Measurements from ENCODE around the gene VGLL4.

The VGLL4 gene

GRCh38 chr3:11549580-11550140 lies 94.1 kb downstream of the VGLL4 start:
- Histone ChIP-seq H3F3A (ENCODE audit: low read depth) (no peaks in the 10 kb centered on the region), H3K4me3 (ENCODE audit: low read length, poor library complexity, severe bottlenecking) (no peak overlapping the region), H3K4me1 (ENCODE audit: insufficient read depth, low read length, poor library complexity, severe bottlenecking) (peaks cover 2% of the 10 kb centered on the region), H3K4me2 (ENCODE audit: low read depth, low read length, poor library complexity, severe bottlenecking) (no peak overlapping the region), H3K79me2 (ENCODE audit: insufficient read depth, low read length) (no peaks in the 10 kb centered on the region; the same call in 1 of the 2 replicates), H3K27me3 (ENCODE audit: insufficient read depth, low read length, poor library complexity, severe bottlenecking) (no peaks in the 10 kb centered on the region), H3K9me3 (ENCODE audit: insufficient read depth, low read depth, low read length) (no peaks in the 10 kb centered on the region), H3K36me3 (ENCODE audit: insufficient read depth, low read length) (peaks cover 27% of the 10 kb centered on the region; the same call in 1 of the 2 replicates), H3K9ac (ENCODE audit: low read depth, low read length, poor library complexity, severe bottlenecking) (no peak overlapping the region), H2AFZ (ENCODE audit: low read length) (no peak overlapping the region), H4K20me1 (ENCODE audit: insufficient read depth, low read length, poor library complexity, severe bottlenecking) (no peaks in the 10 kb centered on the region), H3K9me2 (replicated peaks; ENCODE audit: low read depth, low read length) (no peaks in the 10 kb centered on the region)
- TF ChIP-seq EZH2phosphoT487 (IDR thresholded peaks at IDR 0.05; ENCODE audit: borderline replicate concordance) (no peak), CTCF (conservative IDR thresholded peaks at IDR 0.05; ENCODE audit: low read length) (no peak)

GRCh38 chr3:11548721-11549131 lies 95.0 kb downstream of the VGLL4 start:
- H3K9ac ChIP-seq (ENCODE audit: low read depth, low read length, poor library complexity, severe bottlenecking) = no peak overlapping the region
- no peaks in the 10 kb centered on the region for H3F3A ChIP-seq (ENCODE audit: low read depth)
- peaks cover 6% of the 10 kb centered on the region for H3K4me1 ChIP-seq (ENCODE audit: insufficient read depth, low read length, poor library complexity, severe bottlenecking)
- no peak for TF ChIP-seq EZH2phosphoT487 (IDR thresholded peaks at IDR 0.05; ENCODE audit: borderline replicate concordance)
- peaks cover 17% of the 10 kb centered on the region; the same call in 1 of the 2 replicates for H3K36me3 ChIP-seq (ENCODE audit: insufficient read depth, low read length)
- no peak overlapping the region for H3K4me2 ChIP-seq (ENCODE audit: low read depth, low read length, poor library complexity, severe bottlenecking)
- H2AFZ ChIP-seq (ENCODE audit: low read length) = no peak overlapping the region
- no peaks in the 10 kb centered on the region for H3K9me3 ChIP-seq (ENCODE audit: insufficient read depth, low read depth, low read length)
- no peaks in the 10 kb centered on the region for H3K27me3 ChIP-seq (ENCODE audit: insufficient read depth, low read length, poor library complexity, severe bottlenecking)
- no peaks in the 10 kb centered on the region for H3K9me2 ChIP-seq (replicated peaks; ENCODE audit: low read depth, low read length)
- no peaks in the 10 kb centered on the region for H3K79me2 ChIP-seq (ENCODE audit: insufficient read depth, low read length)
- no peak overlapping the region for H3K4me3 ChIP-seq (ENCODE audit: low read length, poor library complexity, severe bottlenecking)
- H4K20me1 ChIP-seq (ENCODE audit: insufficient read depth, low read length, poor library complexity, severe bottlenecking) = no peaks in the 10 kb centered on the region

DNA sequence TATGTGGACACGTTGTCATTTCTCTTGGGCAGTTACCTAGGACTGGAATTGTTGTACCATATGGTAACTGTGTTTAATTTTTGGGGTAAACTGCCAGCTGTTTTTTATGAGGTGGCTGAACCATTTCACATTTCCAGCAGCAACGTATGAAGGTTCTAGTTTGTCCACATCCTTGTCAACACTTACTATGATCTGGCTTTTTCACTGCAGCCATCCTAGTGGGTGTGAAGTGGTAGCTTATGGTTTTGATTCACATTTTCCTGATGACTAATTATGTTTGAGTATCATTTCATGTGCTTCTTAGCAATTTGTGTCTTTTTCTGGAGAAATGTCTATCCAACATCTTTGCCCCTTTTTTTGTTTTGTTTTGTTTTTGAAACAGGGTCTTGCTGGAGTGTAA lies 96.2 kb downstream of the VGLL4 start:
- no peak overlapping the region for H3K4me3 ChIP-seq (ENCODE audit: low read length, poor library complexity, severe bottlenecking)
- no peak overlapping the region for H3K4me2 ChIP-seq (ENCODE audit: low read depth, low read length, poor library complexity, severe bottlenecking)
- no peaks in the 10 kb centered on the region for H3K27me3 ChIP-seq (ENCODE audit: insufficient read depth, low read length, poor library complexity, severe bottlenecking)
- no peaks in the 10 kb centered on the region for H3K9me2 ChIP-seq (replicated peaks; ENCODE audit: low read depth, low read length)
- no peak overlapping the region for H3K9ac ChIP-seq (ENCODE audit: low read depth, low read length, poor library complexity, severe bottlenecking)
- H4K20me1 ChIP-seq (ENCODE audit: insufficient read depth, low read length, poor library complexity, severe bottlenecking) = no peaks in the 10 kb centered on the region
- no peak overlapping the region for H2AFZ ChIP-seq (ENCODE audit: low read length)
- H3K9me3 ChIP-seq (ENCODE audit: insufficient read depth, low read depth, low read length) = no peaks in the 10 kb centered on the region
- H3K36me3 ChIP-seq (ENCODE audit: insufficient read depth, low read length) = peaks cover 6% of the 10 kb centered on the region; the same call in 1 of the 2 replicates
- no peaks in the 10 kb centered on the region for H3K79me2 ChIP-seq (ENCODE audit: insufficient read depth, low read length)
- peaks cover 6% of the 10 kb centered on the region for H3K4me1 ChIP-seq (ENCODE audit: insufficient read depth, low read length, poor library complexity, severe bottlenecking)
- no peak for TF ChIP-seq EZH2phosphoT487 (IDR thresholded peaks at IDR 0.05; ENCODE audit: borderline replicate concordance)
- TF ChIP-seq CTCF (conservative IDR thresholded peaks at IDR 0.05; ENCODE audit: low read length) = no peak
- H3F3A ChIP-seq (ENCODE audit: low read depth) = no peaks in the 10 kb centered on the region

All from Loucy (cell line).